ENCODE measurements around the gene ELN.
A peak's percentile ranks its signal among the peaks of the same experiment; 100 is the strongest.

The ELN gene

DNA sequence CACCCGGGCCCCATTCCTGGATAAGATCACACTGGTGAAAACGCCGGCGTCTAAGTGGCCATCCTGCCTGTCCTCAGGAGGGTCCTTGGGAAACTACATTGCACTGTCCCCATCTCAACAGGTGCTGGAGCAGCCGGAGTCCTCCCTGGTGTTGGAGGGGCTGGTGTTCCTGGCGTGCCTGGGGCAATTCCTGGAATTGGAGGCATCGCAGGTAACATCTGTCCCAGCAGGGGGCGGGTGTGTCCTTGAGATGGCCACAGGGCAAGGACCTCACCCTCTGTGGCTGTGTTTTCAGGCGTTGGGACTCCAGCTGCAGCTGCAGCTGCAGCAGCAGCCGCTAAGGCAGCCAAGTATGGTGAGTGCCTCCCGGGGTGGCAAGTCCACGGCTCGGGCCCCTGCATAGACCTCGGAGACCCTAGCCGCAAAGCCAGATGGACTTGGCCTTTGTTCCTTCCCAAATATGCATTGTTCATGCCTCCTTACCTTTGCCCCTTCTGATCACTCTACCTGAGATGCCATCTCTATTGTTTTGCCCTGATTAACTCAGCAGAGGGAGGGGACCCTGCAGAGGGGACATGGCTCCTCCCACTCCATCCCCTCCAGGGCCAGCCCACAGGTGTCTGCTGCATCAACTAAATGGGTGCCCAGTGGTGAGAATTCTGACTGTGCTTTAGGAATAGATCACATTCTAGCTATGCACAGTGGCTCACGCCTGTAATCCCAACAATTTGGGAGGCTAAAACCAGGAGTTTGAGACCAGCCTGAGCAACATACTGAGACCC is 23.8 kb downstream of the ELN start:
- Histone ChIP-seq H4K20me1 (ENCODE audit: control insufficient read depth, insufficient read depth, low read depth, low read length) (no peaks in the 10 kb centered on the region), H3K9me2 (replicated peaks; ENCODE audit: control insufficient read depth, low read length) (no peaks in the 10 kb centered on the region), H3K4me3 (ENCODE audit: low read length) (no peak overlapping the region), H3K9me3 (ENCODE audit: control insufficient read depth, insufficient read depth, low read length) (no peaks in the 10 kb centered on the region), H3K36me3 (ENCODE audit: control insufficient read depth, low read length) (no peaks in the 10 kb centered on the region), H3K79me2 (ENCODE audit: control insufficient read depth, low read length) (no peaks in the 10 kb centered on the region), H3K4me1 (ENCODE audit: control insufficient read depth, low read length) (peaks cover 8% of the 10 kb centered on the region), H3K27ac (ENCODE audit: low read depth, low read length) (no peak overlapping the region), H3K4me2 (ENCODE audit: low read length) (0 out of 2 replicates have a peak overlapping the region, but pooled peaks have one; percentile 4), H3F3A (ENCODE audit: control insufficient read depth, insufficient read depth) (no peaks in the 10 kb centered on the region), H3K27me3 (ENCODE audit: control insufficient read depth, low read length) (peaks cover 37% of the 10 kb centered on the region)
- no peak for TF ChIP-seq EZH2phosphoT487 (IDR thresholded peaks at IDR 0.05; ENCODE audit: borderline replicate concordance, low read length)
- TF ChIP-seq, protein P1, sequence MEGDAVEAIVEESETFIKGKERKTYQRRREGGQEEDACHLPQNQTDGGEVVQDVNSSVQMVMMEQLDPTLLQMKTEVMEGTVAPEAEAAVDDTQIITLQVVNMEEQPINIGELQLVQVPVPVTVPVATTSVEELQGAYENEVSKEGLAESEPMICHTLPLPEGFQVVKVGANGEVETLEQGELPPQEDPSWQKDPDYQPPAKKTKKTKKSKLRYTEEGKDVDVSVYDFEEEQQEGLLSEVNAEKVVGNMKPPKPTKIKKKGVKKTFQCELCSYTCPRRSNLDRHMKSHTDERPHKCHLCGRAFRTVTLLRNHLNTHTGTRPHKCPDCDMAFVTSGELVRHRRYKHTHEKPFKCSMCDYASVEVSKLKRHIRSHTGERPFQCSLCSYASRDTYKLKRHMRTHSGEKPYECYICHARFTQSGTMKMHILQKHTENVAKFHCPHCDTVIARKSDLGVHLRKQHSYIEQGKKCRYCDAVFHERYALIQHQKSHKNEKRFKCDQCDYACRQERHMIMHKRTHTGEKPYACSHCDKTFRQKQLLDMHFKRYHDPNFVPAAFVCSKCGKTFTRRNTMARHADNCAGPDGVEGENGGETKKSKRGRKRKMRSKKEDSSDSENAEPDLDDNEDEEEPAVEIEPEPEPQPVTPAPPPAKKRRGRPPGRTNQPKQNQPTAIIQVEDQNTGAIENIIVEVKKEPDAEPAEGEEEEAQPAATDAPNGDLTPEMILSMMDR (IDR thresholded peaks at IDR 0.05; ENCODE audit: low read depth, low read length, poor library complexity, severe bottlenecking): peak; percentile 49

DNA sequence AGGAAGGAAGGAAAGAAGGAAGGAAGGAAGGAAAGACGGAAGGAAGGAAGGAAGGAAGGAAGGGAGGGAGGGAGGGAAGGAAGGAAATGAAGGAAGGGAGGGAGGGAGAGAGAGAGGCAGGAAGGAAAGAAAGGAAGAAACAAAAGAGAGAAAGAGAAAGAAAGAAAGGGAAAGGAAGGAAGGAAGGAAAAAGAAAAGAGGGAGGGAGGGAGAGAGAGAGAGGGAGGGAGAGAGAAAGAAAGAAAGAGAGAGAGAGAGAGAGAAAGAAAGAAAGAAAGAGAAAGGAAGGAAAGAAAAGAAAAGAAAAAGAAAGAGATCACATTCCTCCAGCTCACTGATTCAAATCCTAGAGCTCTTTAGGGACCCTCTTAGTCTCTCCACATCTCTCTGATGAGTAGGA is 24.7 kb downstream of the ELN start:
- H3K4me2 ChIP-seq (ENCODE audit: low read length): no peak overlapping the region

DNA sequence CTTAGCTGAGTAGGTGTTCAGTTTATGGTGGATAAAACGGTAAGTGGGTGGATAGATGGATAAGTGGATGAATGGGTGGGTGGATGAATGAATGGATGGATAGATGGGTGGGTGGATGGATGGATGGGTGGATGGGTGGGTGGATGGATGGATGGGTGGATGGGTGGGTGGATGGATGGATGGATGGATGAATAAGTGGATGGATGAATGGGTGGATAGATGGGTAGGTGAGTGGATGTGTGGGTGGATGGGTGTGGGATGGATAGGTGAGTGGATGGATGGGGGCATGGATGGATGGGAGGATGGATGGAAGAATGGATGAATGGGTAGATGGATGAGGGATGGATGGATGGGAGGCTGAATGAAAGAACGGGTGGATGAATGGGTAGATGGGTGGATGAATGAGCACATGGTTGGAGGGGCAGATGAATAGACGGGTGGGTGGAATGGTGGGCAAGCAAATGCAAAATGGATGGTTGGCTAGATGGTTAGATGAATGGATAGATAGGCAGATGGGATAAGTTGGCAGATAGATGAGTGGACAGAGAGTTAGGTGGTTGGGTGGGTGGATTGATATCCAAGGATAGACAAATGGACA is 25.7 kb downstream of the ELN start:
- H3F3A ChIP-seq (ENCODE audit: control insufficient read depth, insufficient read depth): no peaks in the 10 kb centered on the region
- peaks cover 52% of the 10 kb centered on the region for H3K27me3 ChIP-seq (ENCODE audit: control insufficient read depth, low read length)
- H3K4me1 ChIP-seq (ENCODE audit: control insufficient read depth, low read length): peaks cover 16% of the 10 kb centered on the region
- H3K9me2 ChIP-seq (replicated peaks; ENCODE audit: control insufficient read depth, low read length): no peaks in the 10 kb centered on the region
- no peak overlapping the region for H3K4me2 ChIP-seq (ENCODE audit: low read length)
- no peak overlapping the region for H3K27ac ChIP-seq (ENCODE audit: low read depth, low read length)
- no peak overlapping the region for H3K4me3 ChIP-seq (ENCODE audit: low read length)
- no peaks in the 10 kb centered on the region for H3K79me2 ChIP-seq (ENCODE audit: control insufficient read depth, low read length)
- TF ChIP-seq EZH2phosphoT487 (IDR thresholded peaks at IDR 0.05; ENCODE audit: borderline replicate concordance, low read length): no peak
- TF ChIP-seq, protein P1 (IDR thresholded peaks at IDR 0.05; ENCODE audit: low read depth, low read length, poor library complexity, severe bottlenecking): no peak
- H3K36me3 ChIP-seq (ENCODE audit: control insufficient read depth, low read length): no peaks in the 10 kb centered on the region
- H3K9me3 ChIP-seq (ENCODE audit: control insufficient read depth, insufficient read depth, low read length): no peaks in the 10 kb centered on the region
- H4K20me1 ChIP-seq (ENCODE audit: control insufficient read depth, insufficient read depth, low read depth, low read length): no peaks in the 10 kb centered on the region

More for the DNA sequence above, 24.7 kb downstream of the ELN start:
- Histone ChIP-seq H3K9me2 (replicated peaks; ENCODE audit: control insufficient read depth, low read length) (no peaks in the 10 kb centered on the region), H3K27ac (ENCODE audit: low read depth, low read length) (no peak overlapping the region), H4K20me1 (ENCODE audit: control insufficient read depth, insufficient read depth, low read depth, low read length) (no peaks in the 10 kb centered on the region), H3K9me3 (ENCODE audit: control insufficient read depth, insufficient read depth, low read length) (no peaks in the 10 kb centered on the region), H3K4me1 (ENCODE audit: control insufficient read depth, low read length) (peaks cover 12% of the 10 kb centered on the region), H3K4me3 (ENCODE audit: low read length) (no peak overlapping the region), H3K27me3 (ENCODE audit: control insufficient read depth, low read length) (peaks cover 41% of the 10 kb centered on the region), H3K36me3 (ENCODE audit: control insufficient read depth, low read length) (no peaks in the 10 kb centered on the region), H3K79me2 (ENCODE audit: control insufficient read depth, low read length) (no peaks in the 10 kb centered on the region), H3F3A (ENCODE audit: control insufficient read depth, insufficient read depth) (no peaks in the 10 kb centered on the region)
- TF ChIP-seq, protein P1 (IDR thresholded peaks at IDR 0.05; ENCODE audit: low read depth, low read length, poor library complexity, severe bottlenecking): no peak
- no peak for TF ChIP-seq EZH2phosphoT487 (IDR thresholded peaks at IDR 0.05; ENCODE audit: borderline replicate concordance, low read length)
